GM13977 (cell line): Measurements from ENCODE around the gene GRIK5.

Source experiments
- DNase-seq: peaks from one replicate; pipeline ENCODE4 v3.0.0; 2012; ENCODE audit warnings: low spot score
- in situ Hi-C: fragments of 300-500 bp; cut with MboI; formaldehyde crosslinking; loops from one replicate; pipeline ENCODE4 v1.12.0; 2022; ENCODE audit warnings: low sequenced_read_pairs, low pct_unique_long_range_greater_than_20kb, mixed read lengths, inconsistent platforms; ENCODE audit not compliant: unreplicated experiment
- TF ChIP-seq, protein P1 (sequence below): IDR thresholded peaks from 2 replicates; pipeline ENCODE4 v1.5.1; 2012; ENCODE audit warnings: mild to moderate bottlenecking, control low read depth; ENCODE audit not compliant: insufficient read depth; ENCODE audit errors: extremely low read depth, missing control alignments

GRIK5 gene

DNA sequence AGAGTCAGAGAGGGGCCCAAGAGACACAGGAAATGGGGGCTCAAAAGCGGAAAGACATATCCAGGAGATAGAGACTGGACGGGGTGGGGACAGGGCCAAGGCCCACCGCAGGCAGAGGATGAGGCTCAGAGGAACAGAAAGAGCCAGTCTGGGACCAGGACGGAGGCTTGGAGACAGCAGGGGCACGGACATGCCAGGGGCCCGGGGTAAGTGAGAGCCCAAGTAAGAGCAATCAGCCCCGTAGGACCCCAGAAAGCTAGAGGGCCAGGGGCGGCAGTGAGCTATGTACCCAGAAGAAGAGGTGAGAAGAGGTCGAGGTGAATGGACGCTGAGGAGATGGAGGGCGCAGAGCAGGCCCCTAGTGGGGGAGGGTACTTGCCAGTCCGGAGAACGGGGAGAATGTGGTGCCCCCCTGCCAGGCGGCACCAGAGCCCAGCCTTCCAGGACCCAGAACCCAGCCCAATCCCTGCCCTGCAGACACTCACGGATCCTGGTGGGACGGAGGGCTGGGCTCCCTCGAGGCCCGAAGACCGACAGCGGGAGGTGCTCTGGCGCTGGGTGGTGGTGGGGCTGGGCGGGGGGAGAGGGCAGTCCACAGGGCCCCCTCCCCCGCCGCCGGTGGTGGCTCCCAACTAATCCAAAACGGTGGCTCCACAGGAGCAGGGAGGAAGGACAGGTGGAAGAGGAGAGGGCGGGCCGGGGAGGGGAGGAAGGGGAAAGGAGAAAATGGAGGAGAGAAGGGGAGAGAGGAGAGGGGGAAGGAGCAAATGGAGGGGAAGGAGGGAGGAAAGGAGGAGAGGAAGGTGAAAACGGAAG lies 1.0 kb downstream of the GRIK5 start:
- DNase-seq, result no peak
- in situ Hi-C loops, result no loop called here
- TF ChIP-seq, protein P1, sequence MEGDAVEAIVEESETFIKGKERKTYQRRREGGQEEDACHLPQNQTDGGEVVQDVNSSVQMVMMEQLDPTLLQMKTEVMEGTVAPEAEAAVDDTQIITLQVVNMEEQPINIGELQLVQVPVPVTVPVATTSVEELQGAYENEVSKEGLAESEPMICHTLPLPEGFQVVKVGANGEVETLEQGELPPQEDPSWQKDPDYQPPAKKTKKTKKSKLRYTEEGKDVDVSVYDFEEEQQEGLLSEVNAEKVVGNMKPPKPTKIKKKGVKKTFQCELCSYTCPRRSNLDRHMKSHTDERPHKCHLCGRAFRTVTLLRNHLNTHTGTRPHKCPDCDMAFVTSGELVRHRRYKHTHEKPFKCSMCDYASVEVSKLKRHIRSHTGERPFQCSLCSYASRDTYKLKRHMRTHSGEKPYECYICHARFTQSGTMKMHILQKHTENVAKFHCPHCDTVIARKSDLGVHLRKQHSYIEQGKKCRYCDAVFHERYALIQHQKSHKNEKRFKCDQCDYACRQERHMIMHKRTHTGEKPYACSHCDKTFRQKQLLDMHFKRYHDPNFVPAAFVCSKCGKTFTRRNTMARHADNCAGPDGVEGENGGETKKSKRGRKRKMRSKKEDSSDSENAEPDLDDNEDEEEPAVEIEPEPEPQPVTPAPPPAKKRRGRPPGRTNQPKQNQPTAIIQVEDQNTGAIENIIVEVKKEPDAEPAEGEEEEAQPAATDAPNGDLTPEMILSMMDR, result no peak

DNA sequence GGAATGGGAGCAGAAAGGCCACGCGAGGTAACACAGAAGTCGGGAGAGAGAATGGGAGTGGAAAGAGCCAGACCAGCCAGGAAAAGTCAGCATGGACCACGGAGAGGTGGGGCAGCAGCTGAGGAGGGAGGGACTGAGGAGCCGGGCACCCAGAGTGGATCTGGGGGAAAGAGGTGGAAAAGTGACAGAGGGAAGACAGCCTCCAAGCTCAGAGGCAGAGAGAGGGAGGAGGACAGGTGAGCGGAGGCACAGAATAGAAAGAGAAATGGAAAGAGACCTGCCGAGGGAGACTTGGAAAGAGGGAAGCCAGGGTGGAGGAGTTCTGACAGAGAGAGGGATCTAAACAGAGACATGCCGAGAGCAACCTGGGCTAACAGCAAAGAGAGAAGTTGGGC lies 1.6 kb downstream of the GRIK5 start:
- no peak for DNase-seq
- TF ChIP-seq, protein P1, result no peak
- in situ Hi-C loops, result no loop called here

GRCh38 chr19:42067315-42067888 lies 2.6 kb downstream of the GRIK5 start:
- in situ Hi-C loops, result no loop called here
- TF ChIP-seq, protein P1, result no peak
- DNase-seq, result no peak

DNA sequence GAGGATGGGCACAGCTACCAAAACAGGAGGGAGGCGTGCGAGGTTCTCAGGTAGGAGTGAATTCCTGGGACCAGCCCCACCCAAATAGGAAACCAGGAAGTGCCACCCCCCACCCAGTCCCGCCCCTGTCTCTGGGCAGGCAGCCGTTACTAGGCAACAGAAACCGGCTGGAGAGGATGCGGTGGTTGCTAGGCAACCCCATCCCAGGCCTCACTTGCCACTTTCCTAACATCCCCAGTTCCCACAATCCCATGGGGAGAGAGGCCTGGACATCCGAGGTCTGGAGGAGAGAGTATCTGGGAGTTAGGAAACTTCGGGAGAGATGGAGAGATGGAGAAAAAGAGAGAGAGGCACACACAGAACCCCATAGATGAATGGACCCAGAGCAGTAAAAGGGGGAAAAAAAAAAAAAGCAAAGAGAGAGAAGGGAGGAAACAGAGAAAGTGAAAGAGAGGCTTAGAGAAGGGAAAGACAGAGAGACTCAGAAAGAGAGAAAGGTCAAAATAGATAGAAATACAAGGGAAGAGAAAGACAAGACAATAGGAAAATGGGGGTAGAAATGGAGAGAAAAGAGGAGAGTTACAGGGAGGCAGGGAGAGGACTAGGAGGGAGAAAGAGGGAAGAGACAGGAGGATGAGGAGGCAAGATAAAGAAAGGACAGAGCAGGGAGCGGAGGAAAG lies 3.8 kb downstream of the GRIK5 start:
- in situ Hi-C loops, result no loop called here
- TF ChIP-seq, protein P1, result no peak
- DNase-seq, result no peak

DNA sequence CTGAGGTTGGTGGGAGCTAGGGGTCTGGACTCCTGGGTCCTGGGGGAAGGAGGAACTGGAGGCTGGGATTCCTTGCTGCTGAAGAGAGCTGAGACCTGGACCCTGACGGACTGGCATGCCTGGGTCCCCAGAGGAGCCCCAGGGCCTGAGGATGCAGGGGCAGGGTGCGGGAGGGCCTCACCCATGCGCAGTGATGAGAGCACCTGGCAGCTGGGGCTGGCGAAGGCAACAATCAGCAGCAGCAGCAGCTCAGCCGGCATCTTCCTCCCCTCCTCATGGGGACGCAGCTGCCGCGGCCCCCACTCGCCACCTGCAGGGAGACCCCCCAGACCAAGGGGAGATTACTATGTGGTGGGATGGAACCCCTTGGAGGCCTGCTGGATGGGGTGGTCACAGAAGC lies 4.5 kb downstream of the GRIK5 start:
- DNase-seq, result no peak
- TF ChIP-seq, protein P1, result no peak
- in situ Hi-C loops, result no loop called here

DNA sequence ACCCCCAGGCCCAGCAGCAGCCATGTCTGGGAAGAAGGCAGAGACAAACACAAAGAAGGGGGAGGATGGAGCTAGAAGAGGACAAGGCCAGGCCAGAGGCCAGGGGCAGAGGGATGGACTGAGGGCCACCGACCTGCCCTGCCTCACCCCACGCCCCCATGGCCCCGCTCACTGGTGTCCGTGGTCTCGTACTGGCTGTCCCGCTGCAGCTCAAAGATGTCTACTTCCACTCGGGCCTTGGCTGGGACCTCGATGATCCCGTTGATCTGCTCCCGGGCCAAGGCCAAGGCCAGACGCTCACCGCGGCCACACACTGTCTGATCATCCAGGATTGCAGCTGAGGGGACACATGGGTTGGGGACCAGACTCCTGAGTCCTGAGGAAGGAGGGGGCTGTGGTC lies 5.0 kb downstream of the GRIK5 start:
- TF ChIP-seq, protein P1, result no peak
- in situ Hi-C loops, result no loop called here

More for the DNA sequence above, 5.0 kb downstream of the GRIK5 start:
- DNase-seq, result no peak
